Adrenal gland (tissue), 12 donors: Measurements from ENCODE around the gene LSAMP. TPM values are rescaled to one million over a fixed set of nuclear protein-coding genes. Genes with fewer than 3 reads are reported as not detected.

Experiments
- DNase-seq, 7 donors: peaks; one replicate each; pipeline ENCODE4 v3.0.0-alpha.2; 2019 to 2020
- H3K27ac ChIP-seq, 5 donors: fragments of 200-600 bp; sonication (generic) in 4 of 5; 1 replicate in 3 of 5; 2 replicates in 2 of 5; pipeline versions ENCODE4 v1.5.1 to v1.8.0; 2016 to 2020; ENCODE audit warnings: mild to moderate bottlenecking in 1 of 5
- H3K27me3 ChIP-seq: fragments of 200-600 bp; 2 replicates; pipeline ENCODE4 v1.8.0; 2021
- H3K36me3 ChIP-seq, 2 donors: fragments of 200-600 bp; replicated peaks in 1 of 2; 1 replicate in 1 of 2; 2 replicates in 1 of 2; pipeline versions ENCODE4 v1.5.1 to v1.8.0; 2018 to 2022
- H3K4me1 ChIP-seq, 2 donors: fragments of 200-600 bp; replicated peaks in 1 of 2; 1 replicate in 1 of 2; 2 replicates in 1 of 2; pipeline versions ENCODE4 v1.5.1 to v1.8.0; 2018 to 2021
- H3K4me3 ChIP-seq, 4 donors: fragments of 200-600 bp; sonication (generic) in 3 of 4; one replicate each; pipeline ENCODE4 v1.5.1; 2016 to 2018
- H3K9me3 ChIP-seq, 3 donors: fragments of 200-600 bp; sonication (generic) in 1 of 3; replicated peaks in 1 of 3; 1 replicate in 2 of 3; 2 replicates in 1 of 3; pipeline versions ENCODE4 v1.5.1 to v1.8.0; 2016 to 2021
- POLR2A ChIP-seq, 2 donors: fragments of 450-650 bp; IDR thresholded peaks; one replicate each; pipeline ENCODE4 v1.6.1; 2017; ENCODE audit warnings: antibody characterized with exemption in 2 of 2, mild to moderate bottlenecking in 2 of 2, moderate library complexity in 1 of 2
- WGBS, 4 donors: extraction: QIAGEN DNeasy Blood & Tissue Kit in 2 of 4; methylation state at CpG; one replicate each; pipeline versions ENCODE4 v1.1.5 to v1.1.7; 2013 to 2017; 5-methylcytosine and 5-hydroxymethylcytosine counted together
- intact Hi-C, 2 donors: fragments of 100-400 bp; cut with DNase I; formaldehyde crosslinking; loops; one replicate each; pipeline versions ENCODE4 v1.14.1 to v1.15.0; 2022 to 2023
- polyA plus RNA-seq, 3 donors: library from polyadenylated mRNA; stranded (reverse); fragments of 200-250 nt in 2 of 3; fragments of 350-450 nt in 1 of 3; fragmentation: Illumina TruSeq in 1 of 3; extraction: RNeasy Lipid Tissue Mini Kit (QIAGEN cat#74804) in 1 of 3; gene quantifications; one replicate each; pipeline ENCODE4 v1.2.3, GENCODE V29; 2013 to 2014
- total RNA-seq, 9 donors: library from RNA; depleted of rRNA in 4 of 9; stranded (reverse); fragments of >200 nt in 4 of 9; fragments of 120-200 nt in 1 of 9; fragmentation: NEBNext Ultra II Directional in 1 of 9; extraction: Animal tissue kit (Norgen Biotek cat#: 25700) in 1 of 9; gene quantifications; one replicate each; pipeline versions ENCODE4 v1.1.0 to v1.2.4, GENCODE V29; 2013 to 2023
- TF ChIP-seq, protein P1 (sequence below), 6 experiments: fragments of 450-650 bp in 4 of 6; fragments of 200-600 bp in 2 of 6; sonication (generic) in 1 of 6; IDR thresholded peaks; 1 replicate in 5 of 6; 2 replicates in 1 of 6; pipeline versions ENCODE4 v1.5.1 to v1.8.0; 2016 to 2021; ENCODE audit warnings: antibody characterized with exemption in 6 of 6, mild to moderate bottlenecking in 2 of 6, moderate library complexity in 1 of 6
- donor health status: healthy with polysubstance abuse.
- donor health status: Bipolar disorder and iron deficiency.
- donor health status: DM: yes; HTN: yes; CAD: no.
- donor health status: DM: no; HTN: no; CAD: no.
- donor health status: DM: no; HTN: no; CAD: no.
- donor health status: DM: yes; HTN: yes; CAD: no.

Gene LSAMP
- total and polyA plus RNA-seq, 12 donors, result 5.8 to 53.5 (median 24.3) TPM

DNA sequence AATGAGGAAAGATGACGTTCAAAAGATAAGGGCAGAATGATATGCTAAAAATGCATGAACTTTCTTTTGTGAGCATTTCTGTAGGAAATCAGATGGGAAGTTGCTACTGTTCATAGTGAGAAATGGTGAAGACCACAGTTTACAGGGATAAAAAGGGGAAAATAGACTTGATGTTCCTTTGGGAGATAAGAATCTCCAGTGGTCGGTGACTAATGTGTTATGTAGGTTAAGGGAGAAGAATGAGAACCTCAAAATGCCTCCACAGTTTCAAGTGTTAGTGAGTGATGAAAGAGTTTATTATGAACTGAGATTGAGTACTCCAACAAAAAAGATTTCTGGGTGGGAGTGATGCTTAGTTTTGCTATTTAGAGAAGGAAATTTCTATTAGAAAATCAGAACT is 247.2 kb downstream of the LSAMP start:
- no peak for DNase-seq
- H3K27me3 ChIP-seq, result no peaks in the 10 kb centered on the region
- no peak overlapping the region for H3K4me3 ChIP-seq
- 30 to 64% (median 39%) methylated on average over 2 of the region's 2 CpGs for WGBS, 4 donors
- no peak overlapping the region for H3K27ac ChIP-seq
- no peaks in the 10 kb centered on the region for H3K9me3 ChIP-seq
- TF ChIP-seq POLR2A (IDR thresholded peaks at IDR 0.05), result no peak
- TF ChIP-seq, protein P1, sequence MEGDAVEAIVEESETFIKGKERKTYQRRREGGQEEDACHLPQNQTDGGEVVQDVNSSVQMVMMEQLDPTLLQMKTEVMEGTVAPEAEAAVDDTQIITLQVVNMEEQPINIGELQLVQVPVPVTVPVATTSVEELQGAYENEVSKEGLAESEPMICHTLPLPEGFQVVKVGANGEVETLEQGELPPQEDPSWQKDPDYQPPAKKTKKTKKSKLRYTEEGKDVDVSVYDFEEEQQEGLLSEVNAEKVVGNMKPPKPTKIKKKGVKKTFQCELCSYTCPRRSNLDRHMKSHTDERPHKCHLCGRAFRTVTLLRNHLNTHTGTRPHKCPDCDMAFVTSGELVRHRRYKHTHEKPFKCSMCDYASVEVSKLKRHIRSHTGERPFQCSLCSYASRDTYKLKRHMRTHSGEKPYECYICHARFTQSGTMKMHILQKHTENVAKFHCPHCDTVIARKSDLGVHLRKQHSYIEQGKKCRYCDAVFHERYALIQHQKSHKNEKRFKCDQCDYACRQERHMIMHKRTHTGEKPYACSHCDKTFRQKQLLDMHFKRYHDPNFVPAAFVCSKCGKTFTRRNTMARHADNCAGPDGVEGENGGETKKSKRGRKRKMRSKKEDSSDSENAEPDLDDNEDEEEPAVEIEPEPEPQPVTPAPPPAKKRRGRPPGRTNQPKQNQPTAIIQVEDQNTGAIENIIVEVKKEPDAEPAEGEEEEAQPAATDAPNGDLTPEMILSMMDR (IDR thresholded peaks at IDR 0.05), result no peak
- no peaks in the 10 kb centered on the region for H3K4me1 ChIP-seq
- intact Hi-C loops, result no loop called here
- H3K36me3 ChIP-seq, result no peaks in the 10 kb centered on the region

DNA sequence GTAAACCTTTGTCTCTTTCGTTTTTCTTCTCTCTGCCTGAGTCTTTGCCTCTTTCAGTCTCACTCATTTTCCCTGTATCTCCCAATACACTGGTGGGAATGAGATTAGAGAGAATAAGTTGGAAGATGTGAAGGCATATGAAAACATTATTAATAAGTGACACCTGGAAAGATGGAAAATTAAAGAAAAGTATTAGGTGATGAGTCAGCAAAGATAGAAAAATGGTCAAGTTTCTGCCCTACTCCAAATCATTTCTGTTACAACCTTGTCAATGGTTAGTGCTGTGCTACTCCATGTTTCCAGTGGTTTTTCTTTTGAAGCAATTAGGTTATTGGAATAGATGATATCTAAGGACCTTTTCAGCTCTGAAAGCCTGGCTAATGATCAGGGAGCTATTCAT is 252.8 kb downstream of the LSAMP start:
- DNase-seq, result no peak
- Histone ChIP-seq H3K9me3 (no peaks in the 10 kb centered on the region), H3K27me3 (no peaks in the 10 kb centered on the region), H3K4me1 (no peaks in the 10 kb centered on the region), H3K27ac (no peak overlapping the region), H3K4me3 (no peak overlapping the region), H3K36me3 (no peaks in the 10 kb centered on the region)
- TF ChIP-seq, protein P1 (IDR thresholded peaks at IDR 0.05), result no peak
- no peak for TF ChIP-seq POLR2A (IDR thresholded peaks at IDR 0.05)
- intact Hi-C loops, result no loop called here
- 77 to 87% (median 79%) methylated on average over 1 of the region's 1 CpG for WGBS, 4 donors

DNA sequence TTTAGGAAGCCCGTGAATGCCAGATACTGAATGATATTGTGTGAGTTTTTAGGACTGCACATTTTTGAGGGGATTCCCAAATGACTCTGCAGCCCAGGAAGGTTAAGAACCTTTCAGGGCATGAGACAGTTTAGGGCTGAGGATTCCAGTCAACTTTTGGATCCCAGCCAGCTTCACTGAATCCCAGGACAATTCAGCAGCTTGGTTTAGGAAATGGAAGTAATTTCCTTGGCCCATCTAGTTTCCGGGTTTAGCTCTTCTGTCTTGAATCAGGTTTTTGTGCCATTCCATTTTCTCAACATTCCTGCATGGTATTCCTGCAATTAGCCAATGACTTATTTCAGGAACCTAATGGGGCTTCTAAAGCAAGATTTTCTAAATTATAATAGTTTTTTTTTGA is 253.9 kb downstream of the LSAMP start:
- Histone ChIP-seq H3K4me1 (no peaks in the 10 kb centered on the region), H3K27ac (no peak overlapping the region), H3K27me3 (no peaks in the 10 kb centered on the region), H3K4me3 (no peak overlapping the region), H3K36me3 (no peaks in the 10 kb centered on the region), H3K9me3 (no peaks in the 10 kb centered on the region)
- DNase-seq, result peak in 2 of 7 donors; percentile 2 to 20
- TF ChIP-seq, protein P1 (IDR thresholded peaks at IDR 0.05), result no peak
- no peak for TF ChIP-seq POLR2A (IDR thresholded peaks at IDR 0.05)
- 73 to 81% (median 80%) methylated on average over 2 of the region's 2 CpGs for WGBS, 4 donors
- intact Hi-C loops, result no loop called here

DNA sequence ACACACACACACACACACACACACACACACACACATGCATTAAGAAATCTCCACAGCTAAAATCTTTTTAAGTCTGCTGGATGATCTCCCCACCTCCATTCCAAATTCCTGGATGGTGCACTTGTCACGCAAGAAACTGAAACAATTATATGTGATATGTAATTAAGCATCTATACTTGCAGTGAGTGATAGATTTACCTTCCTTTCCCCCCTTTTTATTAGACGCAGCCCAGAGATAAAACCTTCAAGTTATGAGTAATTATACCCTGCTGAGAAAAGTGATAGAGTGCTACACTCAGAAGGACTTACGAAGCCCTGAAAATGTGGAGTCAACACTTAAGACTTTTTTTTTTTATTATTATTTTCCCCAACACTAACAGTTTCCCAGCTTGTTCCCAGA is 255.2 kb downstream of the LSAMP start:
- Histone ChIP-seq H3K4me1 (no peaks in the 10 kb centered on the region), H3K27ac (no peak overlapping the region), H3K27me3 (no peaks in the 10 kb centered on the region), H3K9me3 (no peaks in the 10 kb centered on the region), H3K36me3 (no peaks in the 10 kb centered on the region), H3K4me3 (no peak overlapping the region)
- intact Hi-C loops, result no loop called here
- DNase-seq, result no peak
- no peak for TF ChIP-seq POLR2A (IDR thresholded peaks at IDR 0.05)
- TF ChIP-seq, protein P1 (IDR thresholded peaks at IDR 0.05), result no peak
- WGBS, 4 donors, result 70 to 83% (median 80%) methylated on average over 3 of the region's 3 CpGs
